ENCODE measurements around the gene PSTPIP2. TPM values are rescaled to one million over a fixed set of nuclear protein-coding genes. Genes with fewer than 3 reads are reported as not detected.
"Not testable (repeated sequence)": the region's sequence is repeated elsewhere in the genome, so short reads cannot be mapped to it uniquely, and the experiment has no call there.

PSTPIP2 gene
- total RNA-seq, 1 experiment from 2014 or later: 0.39 TPM

DNA sequence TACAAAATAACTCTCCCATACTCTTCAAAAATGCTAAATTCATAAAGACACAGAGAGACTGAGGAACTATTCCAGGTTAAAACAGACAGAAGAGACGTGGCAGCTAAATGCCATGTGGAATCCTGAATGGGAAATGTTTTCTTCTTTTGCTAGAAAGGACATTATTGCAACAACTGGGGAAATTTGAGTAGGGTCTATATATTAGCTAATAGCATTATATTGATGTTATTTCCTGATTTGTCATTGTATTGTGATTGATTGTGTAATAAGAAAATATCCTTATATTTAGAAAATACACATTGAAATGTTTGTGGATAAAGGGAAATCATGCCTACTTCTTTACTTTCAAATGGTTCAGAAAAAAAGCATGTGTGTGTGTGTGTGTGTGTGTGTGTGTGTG is 23.4 kb downstream of the PSTPIP2 start:
- Histone ChIP-seq H3K36me3 (ENCODE audit: control insufficient read depth, insufficient read depth, low read length) (no peaks in the 10 kb centered on the region), H3K9me3 (ENCODE audit: control insufficient read depth, insufficient read depth, low read depth, low read length) (no peaks in the 10 kb centered on the region), H3K4me1 (ENCODE audit: control insufficient read depth, insufficient read depth, low read length) (no peaks in the 10 kb centered on the region), H3K27ac (ENCODE audit: low read length) (no peak overlapping the region), H3K4me3 (ENCODE audit: low read depth in 2 of 2, low read length in 2 of 2) (no peak overlapping the region), H3K27me3 (ENCODE audit: control insufficient read depth, insufficient read depth, low read length) (no peaks in the 10 kb centered on the region)
- POLR2A ChIA-PET: no interaction called here
- DNase-seq (ENCODE audit: low read depth, low spot score) (no peak), ATAC-seq (no peak)
- in situ Hi-C loops (cut with HindIII; ENCODE audit: low pct_unique_long_range_greater_than_20kb, low sequenced_read_pairs): no loop called here
- intact Hi-C loops (cut with micrococcal nuclease; ENCODE audit: unreplicated experiment): no loop called here
- BruUV-seq (replicated peaks): no TSS peak
- no peak for TF ChIP-seq SIN3A (IDR thresholded peaks at IDR 0.05; ENCODE audit: borderline replicate concordance, insufficient read depth, low read depth, low read length)
- TF ChIP-seq, protein P1, sequence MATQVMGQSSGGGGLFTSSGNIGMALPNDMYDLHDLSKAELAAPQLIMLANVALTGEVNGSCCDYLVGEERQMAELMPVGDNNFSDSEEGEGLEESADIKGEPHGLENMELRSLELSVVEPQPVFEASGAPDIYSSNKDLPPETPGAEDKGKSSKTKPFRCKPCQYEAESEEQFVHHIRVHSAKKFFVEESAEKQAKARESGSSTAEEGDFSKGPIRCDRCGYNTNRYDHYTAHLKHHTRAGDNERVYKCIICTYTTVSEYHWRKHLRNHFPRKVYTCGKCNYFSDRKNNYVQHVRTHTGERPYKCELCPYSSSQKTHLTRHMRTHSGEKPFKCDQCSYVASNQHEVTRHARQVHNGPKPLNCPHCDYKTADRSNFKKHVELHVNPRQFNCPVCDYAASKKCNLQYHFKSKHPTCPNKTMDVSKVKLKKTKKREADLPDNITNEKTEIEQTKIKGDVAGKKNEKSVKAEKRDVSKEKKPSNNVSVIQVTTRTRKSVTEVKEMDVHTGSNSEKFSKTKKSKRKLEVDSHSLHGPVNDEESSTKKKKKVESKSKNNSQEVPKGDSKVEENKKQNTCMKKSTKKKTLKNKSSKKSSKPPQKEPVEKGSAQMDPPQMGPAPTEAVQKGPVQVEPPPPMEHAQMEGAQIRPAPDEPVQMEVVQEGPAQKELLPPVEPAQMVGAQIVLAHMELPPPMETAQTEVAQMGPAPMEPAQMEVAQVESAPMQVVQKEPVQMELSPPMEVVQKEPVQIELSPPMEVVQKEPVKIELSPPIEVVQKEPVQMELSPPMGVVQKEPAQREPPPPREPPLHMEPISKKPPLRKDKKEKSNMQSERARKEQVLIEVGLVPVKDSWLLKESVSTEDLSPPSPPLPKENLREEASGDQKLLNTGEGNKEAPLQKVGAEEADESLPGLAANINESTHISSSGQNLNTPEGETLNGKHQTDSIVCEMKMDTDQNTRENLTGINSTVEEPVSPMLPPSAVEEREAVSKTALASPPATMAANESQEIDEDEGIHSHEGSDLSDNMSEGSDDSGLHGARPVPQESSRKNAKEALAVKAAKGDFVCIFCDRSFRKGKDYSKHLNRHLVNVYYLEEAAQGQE (IDR thresholded peaks at IDR 0.05; ENCODE audit: insufficient read depth in 1 of 2, low read depth in 2 of 2, low read length in 1 of 2): no peak
- TF ChIP-seq, protein P2, sequence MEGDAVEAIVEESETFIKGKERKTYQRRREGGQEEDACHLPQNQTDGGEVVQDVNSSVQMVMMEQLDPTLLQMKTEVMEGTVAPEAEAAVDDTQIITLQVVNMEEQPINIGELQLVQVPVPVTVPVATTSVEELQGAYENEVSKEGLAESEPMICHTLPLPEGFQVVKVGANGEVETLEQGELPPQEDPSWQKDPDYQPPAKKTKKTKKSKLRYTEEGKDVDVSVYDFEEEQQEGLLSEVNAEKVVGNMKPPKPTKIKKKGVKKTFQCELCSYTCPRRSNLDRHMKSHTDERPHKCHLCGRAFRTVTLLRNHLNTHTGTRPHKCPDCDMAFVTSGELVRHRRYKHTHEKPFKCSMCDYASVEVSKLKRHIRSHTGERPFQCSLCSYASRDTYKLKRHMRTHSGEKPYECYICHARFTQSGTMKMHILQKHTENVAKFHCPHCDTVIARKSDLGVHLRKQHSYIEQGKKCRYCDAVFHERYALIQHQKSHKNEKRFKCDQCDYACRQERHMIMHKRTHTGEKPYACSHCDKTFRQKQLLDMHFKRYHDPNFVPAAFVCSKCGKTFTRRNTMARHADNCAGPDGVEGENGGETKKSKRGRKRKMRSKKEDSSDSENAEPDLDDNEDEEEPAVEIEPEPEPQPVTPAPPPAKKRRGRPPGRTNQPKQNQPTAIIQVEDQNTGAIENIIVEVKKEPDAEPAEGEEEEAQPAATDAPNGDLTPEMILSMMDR (IDR thresholded peaks at IDR 0.05): no peak
- no peak for TF ChIP-seq POLR2AphosphoS5 (IDR thresholded peaks at IDR 0.05; ENCODE audit: low read depth, low read length)
- TF ChIP-seq TCF7L2 (IDR thresholded peaks at IDR 0.05; ENCODE audit: low read depth, low read length): no peak
- CTCF ChIA-PET: no interaction called here

DNA sequence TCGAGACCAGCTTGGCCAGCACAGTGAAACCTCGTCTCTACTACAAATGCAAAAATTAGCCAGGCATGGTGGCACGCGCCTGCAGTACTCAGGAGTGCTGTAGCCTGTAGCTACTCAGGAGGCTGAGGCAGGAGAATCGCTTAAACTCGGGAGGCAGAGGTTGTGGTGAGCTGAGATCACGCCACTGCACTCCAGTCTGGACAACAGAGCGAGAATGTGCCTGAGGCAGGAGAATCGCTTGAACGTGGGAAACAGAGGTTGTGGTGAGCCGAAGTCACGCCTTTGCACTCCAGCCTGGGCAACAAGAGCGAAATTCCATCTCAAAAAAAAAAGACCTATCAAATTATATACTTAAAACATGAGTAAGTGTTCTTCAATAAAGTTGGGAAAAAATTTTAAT is 24.7 kb downstream of the PSTPIP2 start:
- in situ Hi-C loops (cut with HindIII; ENCODE audit: low pct_unique_long_range_greater_than_20kb, low sequenced_read_pairs); H3K4me3 ChIP-seq (ENCODE audit: low read depth in 2 of 2, low read length in 2 of 2); H3K27me3 ChIP-seq (ENCODE audit: control insufficient read depth, insufficient read depth, low read length); DNase-seq (ENCODE audit: low read depth, low spot score); CTCF ChIA-PET; H3K36me3 ChIP-seq (ENCODE audit: control insufficient read depth, insufficient read depth, low read length); H3K4me1 ChIP-seq (ENCODE audit: control insufficient read depth, insufficient read depth, low read length); H3K27ac ChIP-seq (ENCODE audit: low read length); BruUV-seq (replicated peaks); POLR2A ChIA-PET; intact Hi-C loops (cut with micrococcal nuclease; ENCODE audit: unreplicated experiment); H3K9me3 ChIP-seq (ENCODE audit: control insufficient read depth, insufficient read depth, low read depth, low read length); ATAC-seq: not testable (repeated sequence)

DNA sequence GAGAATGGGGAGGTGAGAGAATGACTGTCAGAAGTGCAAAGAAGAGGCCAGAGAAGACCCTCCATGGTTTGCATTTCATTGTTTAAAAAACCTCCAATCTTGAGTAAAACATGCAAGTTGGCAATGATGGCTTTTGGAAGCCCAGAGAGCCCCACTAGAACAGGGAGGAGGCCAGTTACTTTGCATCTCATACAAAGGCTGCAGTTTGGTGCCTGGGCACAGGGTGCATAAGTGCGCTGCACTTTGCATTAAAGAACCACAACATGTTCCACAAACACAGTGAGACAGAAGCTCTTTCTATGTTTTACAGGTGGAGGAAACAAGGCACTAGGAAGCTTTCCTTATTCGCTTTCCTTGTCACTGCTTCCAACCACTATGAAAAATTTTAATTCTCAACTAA is 25.4 kb downstream of the PSTPIP2 start:
- no peaks in the 10 kb centered on the region for H3K27me3 ChIP-seq (ENCODE audit: control insufficient read depth, insufficient read depth, low read length)
- H3K4me3 ChIP-seq (ENCODE audit: low read depth in 2 of 2, low read length in 2 of 2): no peak overlapping the region
- no peaks in the 10 kb centered on the region for H3K36me3 ChIP-seq (ENCODE audit: control insufficient read depth, insufficient read depth, low read length)
- no peak for TF ChIP-seq TCF7L2 (IDR thresholded peaks at IDR 0.05; ENCODE audit: low read depth, low read length)
- TF ChIP-seq, protein P1 (IDR thresholded peaks at IDR 0.05; ENCODE audit: insufficient read depth in 1 of 2, low read depth in 2 of 2, low read length in 1 of 2): no peak
- TF ChIP-seq POLR2AphosphoS5 (IDR thresholded peaks at IDR 0.05; ENCODE audit: low read depth, low read length): no peak
- TF ChIP-seq, protein P2 (IDR thresholded peaks at IDR 0.05): no peak
- no peak for TF ChIP-seq SIN3A (IDR thresholded peaks at IDR 0.05; ENCODE audit: borderline replicate concordance, insufficient read depth, low read depth, low read length)
- no peak overlapping the region for H3K27ac ChIP-seq (ENCODE audit: low read length)
- intact Hi-C loops (cut with micrococcal nuclease; ENCODE audit: unreplicated experiment): no loop called here
- H3K9me3 ChIP-seq (ENCODE audit: control insufficient read depth, insufficient read depth, low read depth, low read length): no peaks in the 10 kb centered on the region
- in situ Hi-C loops (cut with HindIII; ENCODE audit: low pct_unique_long_range_greater_than_20kb, low sequenced_read_pairs): no loop called here
- no peak for ATAC-seq
- H3K4me1 ChIP-seq (ENCODE audit: control insufficient read depth, insufficient read depth, low read length): no peaks in the 10 kb centered on the region
- ChIA-PET POLR2A (no interaction called here), CTCF (no interaction called here)
- DNase-seq (ENCODE audit: low read depth, low spot score): no peak
- no TSS peak for BruUV-seq (replicated peaks)
